H9 (cell line): ENCODE data around the gene USP8. TPM values are rescaled to one million over a fixed set of nuclear protein-coding genes. Genes with fewer than 3 reads are reported as not detected.

Source experiments
- DNase-seq: peaks from one replicate; pipeline ENCODE4 v3.0.0-alpha.2; 2017
- H2AFZ ChIP-seq: one replicate; pipeline ENCODE4 v1.6.1; 2013; ENCODE audit warnings: mild to moderate bottlenecking, low read length, control low read depth, moderate library complexity
- H2AK5ac ChIP-seq: 2 replicates; pipeline ENCODE4 v1.6.1; 2013; ENCODE audit warnings: low read length, control low read depth, mixed read lengths; ENCODE audit not compliant: insufficient read length
- H2BK120ac ChIP-seq: one replicate; pipeline ENCODE4 v1.6.1; 2013; ENCODE audit warnings: low read depth, mild to moderate bottlenecking, low read length, control low read depth, inconsistent platforms; ENCODE audit not compliant: poor library complexity, severe bottlenecking
- H2BK12ac ChIP-seq: 2 replicates; pipeline ENCODE4 v1.6.1; 2013; ENCODE audit warnings: low read length, control low read depth, mixed read lengths, low read depth; ENCODE audit not compliant: insufficient read length
- H2BK15ac ChIP-seq: 2 replicates; pipeline ENCODE4 v1.6.1; 2013; ENCODE audit warnings: low read depth, low read length, control low read depth
- H2BK20ac ChIP-seq: one replicate; pipeline ENCODE4 v1.6.1; 2013; ENCODE audit warnings: low read depth, mild to moderate bottlenecking, low read length, control low read depth, inconsistent platforms; ENCODE audit not compliant: poor library complexity, severe bottlenecking
- H2BK5ac ChIP-seq: 2 replicates; pipeline ENCODE4 v1.6.1; 2013; ENCODE audit warnings: low read length, control low read depth, mixed read lengths; ENCODE audit not compliant: insufficient read length
- H3K14ac ChIP-seq: 2 replicates; pipeline ENCODE4 v1.6.1; 2013; ENCODE audit warnings: low read length, control low read depth; ENCODE audit not compliant: insufficient read depth
- H3K18ac ChIP-seq: 2 replicates; pipeline ENCODE4 v1.6.1; 2013; ENCODE audit warnings: low read depth, mild to moderate bottlenecking, mixed read lengths, low read length, control low read depth; ENCODE audit not compliant: insufficient read length
- H3K23ac ChIP-seq: 2 replicates; pipeline ENCODE4 v1.6.1; 2013; ENCODE audit warnings: low read length, control low read depth, mixed read lengths, low read depth; ENCODE audit not compliant: insufficient read length
- H3K23me2 ChIP-seq: 2 replicates; pipeline ENCODE4 v1.6.1; 2013; ENCODE audit warnings: low read depth, mild to moderate bottlenecking, mixed read lengths, low read length, control low read depth; ENCODE audit not compliant: insufficient read length, poor library complexity, severe bottlenecking
- H3K27ac ChIP-seq: 2 replicates; pipeline ENCODE4 v1.5.1; 2013; ENCODE audit warnings: low read length, control low read depth, mixed read lengths, low read depth; ENCODE audit not compliant: insufficient read length
- H3K27me3 ChIP-seq: 2 replicates; pipeline ENCODE4 v1.6.1; 2013; ENCODE audit warnings: low read length, control low read depth, inconsistent platforms; ENCODE audit not compliant: insufficient read depth
- H3K4ac ChIP-seq: 2 replicates; pipeline ENCODE4 v1.6.1; 2013; ENCODE audit warnings: low read depth, mild to moderate bottlenecking, control low read depth, inconsistent platforms, low read length, moderate library complexity
- H3K4me1 ChIP-seq: 2 replicates; pipeline ENCODE4 v1.6.1; 2013; ENCODE audit warnings: low read length, control low read depth, inconsistent platforms; ENCODE audit not compliant: insufficient read depth
- H3K4me2 ChIP-seq: 2 replicates; pipeline ENCODE4 v1.6.1; 2013; ENCODE audit warnings: low read length, control low read depth, mixed read lengths; ENCODE audit not compliant: insufficient read length, insufficient read depth
- H3K56ac ChIP-seq: 2 replicates; pipeline ENCODE4 v1.6.1; 2013; ENCODE audit warnings: low read depth, mild to moderate bottlenecking, mixed read lengths, low read length, control low read depth; ENCODE audit not compliant: insufficient read length
- H3K79me1 ChIP-seq: 2 replicates; pipeline ENCODE4 v1.6.1; 2013; ENCODE audit warnings: low read depth, mild to moderate bottlenecking, moderate library complexity, low read length, control low read depth, inconsistent platforms; ENCODE audit not compliant: insufficient read depth, poor library complexity, severe bottlenecking
- H3K79me2 ChIP-seq: 2 replicates; pipeline ENCODE4 v1.6.1; 2013; ENCODE audit warnings: low read length, control low read depth, inconsistent platforms; ENCODE audit not compliant: insufficient read depth
- H3K9ac ChIP-seq: 2 replicates; pipeline ENCODE4 v1.6.1; 2013; ENCODE audit warnings: low read length, control low read depth, mixed read lengths; ENCODE audit not compliant: insufficient read length; ENCODE audit errors: extremely low read depth
- H3K9me3 ChIP-seq: one replicate; pipeline ENCODE4 v1.6.1; 2013; ENCODE audit warnings: low read depth, low read length, inconsistent platforms; ENCODE audit not compliant: control insufficient read depth
- H3T11ph ChIP-seq: one replicate; pipeline ENCODE4 v1.6.1; 2013; ENCODE audit warnings: mild to moderate bottlenecking, low read length, control low read depth, inconsistent platforms
- H4K20me1 ChIP-seq: one replicate; pipeline ENCODE4 v1.6.1; 2013; ENCODE audit not compliant: control insufficient read depth, insufficient read length, insufficient read depth
- H4K5ac ChIP-seq: 2 replicates; pipeline ENCODE4 v1.6.1; 2013; ENCODE audit warnings: low read depth, mild to moderate bottlenecking, mixed read lengths, low read length, control low read depth; ENCODE audit not compliant: insufficient read length
- H4K8ac ChIP-seq: replicated peaks from 2 replicates; pipeline ENCODE4 v1.6.1; 2013; ENCODE audit warnings: low read length, control low read depth, mixed read lengths, low read depth; ENCODE audit not compliant: insufficient read length
- H4K91ac ChIP-seq: 2 replicates; pipeline ENCODE4 v1.6.1; 2013; ENCODE audit warnings: low read depth, mild to moderate bottlenecking, moderate library complexity, mixed read lengths, low read length, control low read depth; ENCODE audit not compliant: insufficient read length
- H3K27ac Mint-ChIP-seq, 3 experiments: 2 replicates in 2 of 3; 3 replicates in 1 of 3; pipeline ENCODE4 v1.8.0; 2020 to 2021; ENCODE audit warnings: mixed read lengths in 3 of 3, mild to moderate bottlenecking in 1 of 3, moderate library complexity in 1 of 3
- H3K27me3 Mint-ChIP-seq: 2 replicates; pipeline ENCODE4 v1.8.0; 2021; ENCODE audit warnings: low read depth, mild to moderate bottlenecking, moderate library complexity, mixed read lengths
- H3K36me3 Mint-ChIP-seq, 3 experiments: 2 replicates in 2 of 3; 3 replicates in 1 of 3; pipeline ENCODE4 v1.8.0; 2020 to 2021; ENCODE audit warnings: low read depth in 3 of 3, mixed read lengths in 3 of 3; ENCODE audit not compliant: insufficient read depth in 1 of 3
- H3K4me1 Mint-ChIP-seq, 2 experiments: 2 replicates each; pipeline ENCODE4 v1.8.0; 2020; ENCODE audit warnings: mixed read lengths in 2 of 2
- H3K4me3 Mint-ChIP-seq, 2 experiments: 2 replicates in 1 of 2; 3 replicates in 1 of 2; pipeline ENCODE4 v1.8.0; 2020 to 2021; ENCODE audit warnings: mild to moderate bottlenecking in 2 of 2, mixed read lengths in 2 of 2, moderate library complexity in 1 of 2
- H3K9me3 Mint-ChIP-seq, 2 experiments: 2 replicates in 1 of 2; 3 replicates in 1 of 2; pipeline ENCODE4 v1.8.0; 2020; ENCODE audit warnings: mild to moderate bottlenecking in 2 of 2, mixed read lengths in 2 of 2, moderate library complexity in 1 of 2
- WGBS: extraction: QIAGEN DNeasy Blood & Tissue Kit; methylation state at CpG from one replicate; pipeline ENCODE4 v1.1.7; 2013; ENCODE audit warnings: missing lambda C conversion rate, low lambda C conversion rate, mixed read lengths; ENCODE audit not compliant: insufficient read length; ENCODE audit errors: extremely low coverage; 5-methylcytosine and 5-hydroxymethylcytosine counted together
- total RNA-seq: library from RNA; stranded (reverse); gene quantifications from 2 replicates; pipeline ENCODE4 v1.2.1, GENCODE V29; 2021
- TF ChIP-seq, protein P1 (sequence below): fragments of 200-600 bp; sonication (generic); conservative IDR thresholded peaks from 3 replicates; pipeline ENCODE4 v1.8.0; 2021; ENCODE audit warnings: antibody characterized with exemption, mild to moderate bottlenecking

Gene USP8
- total RNA-seq, 1 experiment from 2014 or later = 67.1 TPM

DNA sequence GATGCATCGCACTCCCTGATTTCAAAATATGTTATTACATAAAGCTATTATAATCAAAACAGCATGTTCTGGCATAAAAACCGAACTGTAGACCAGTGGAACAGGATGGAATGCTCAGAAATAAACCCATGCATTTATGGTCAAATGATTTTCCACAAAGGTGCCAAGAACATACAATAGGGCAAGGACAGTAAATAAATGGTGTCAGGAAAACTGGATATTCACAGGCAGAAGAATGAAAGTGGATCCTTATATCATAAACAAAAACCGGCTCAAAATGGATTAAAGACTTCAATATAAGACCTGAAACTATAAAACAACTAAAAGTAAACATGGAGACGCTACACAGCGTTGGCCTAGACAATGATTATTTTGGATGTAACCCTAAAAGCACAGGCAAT lies 99.6 kb downstream of the USP8 start:
- H3K27me3 ChIP-seq = no peaks in the 10 kb centered on the region
- H3T11ph ChIP-seq = no peak overlapping the region
- H3K4me2 ChIP-seq = no peak overlapping the region
- Mint-ChIP-seq H3K4me3 (no peak overlapping the region), H3K36me3 (no peaks in the 10 kb centered on the region), H3K27me3 (no peaks in the 10 kb centered on the region), H3K27ac (no peak overlapping the region), H3K4me1 (no peaks in the 10 kb centered on the region), H3K9me3 (peaks cover 0 to 2% of the 10 kb centered on the region in 2 experiments; a peak in 3 of 5 replicates)
- H3K27ac ChIP-seq = no peak overlapping the region
- H3K9me3 ChIP-seq = no peaks in the 10 kb centered on the region
- WGBS = no CpG with 5 or more reads among the region's 5 CpGs
- DNase-seq = no peak
- no peak overlapping the region for H2BK20ac ChIP-seq
- no peak overlapping the region for H3K9ac ChIP-seq
- H2BK5ac ChIP-seq = no peak overlapping the region
- no peak overlapping the region for H3K56ac ChIP-seq
- no peaks in the 10 kb centered on the region for H3K79me1 ChIP-seq
- H3K23me2 ChIP-seq = no peaks in the 10 kb centered on the region
- TF ChIP-seq, protein P1, sequence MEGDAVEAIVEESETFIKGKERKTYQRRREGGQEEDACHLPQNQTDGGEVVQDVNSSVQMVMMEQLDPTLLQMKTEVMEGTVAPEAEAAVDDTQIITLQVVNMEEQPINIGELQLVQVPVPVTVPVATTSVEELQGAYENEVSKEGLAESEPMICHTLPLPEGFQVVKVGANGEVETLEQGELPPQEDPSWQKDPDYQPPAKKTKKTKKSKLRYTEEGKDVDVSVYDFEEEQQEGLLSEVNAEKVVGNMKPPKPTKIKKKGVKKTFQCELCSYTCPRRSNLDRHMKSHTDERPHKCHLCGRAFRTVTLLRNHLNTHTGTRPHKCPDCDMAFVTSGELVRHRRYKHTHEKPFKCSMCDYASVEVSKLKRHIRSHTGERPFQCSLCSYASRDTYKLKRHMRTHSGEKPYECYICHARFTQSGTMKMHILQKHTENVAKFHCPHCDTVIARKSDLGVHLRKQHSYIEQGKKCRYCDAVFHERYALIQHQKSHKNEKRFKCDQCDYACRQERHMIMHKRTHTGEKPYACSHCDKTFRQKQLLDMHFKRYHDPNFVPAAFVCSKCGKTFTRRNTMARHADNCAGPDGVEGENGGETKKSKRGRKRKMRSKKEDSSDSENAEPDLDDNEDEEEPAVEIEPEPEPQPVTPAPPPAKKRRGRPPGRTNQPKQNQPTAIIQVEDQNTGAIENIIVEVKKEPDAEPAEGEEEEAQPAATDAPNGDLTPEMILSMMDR = no peak
- no peak overlapping the region for H3K18ac ChIP-seq
- no peak overlapping the region for H2BK12ac ChIP-seq
- H4K91ac ChIP-seq = no peak overlapping the region
- H2BK120ac ChIP-seq = no peak overlapping the region
- H2AFZ ChIP-seq = no peak overlapping the region
- H3K23ac ChIP-seq = no peak overlapping the region
- no peak overlapping the region for H2BK15ac ChIP-seq
- H4K20me1 ChIP-seq = no peaks in the 10 kb centered on the region
- no peak overlapping the region for H2AK5ac ChIP-seq
- H4K5ac ChIP-seq = no peak overlapping the region
- H3K79me2 ChIP-seq = no peaks in the 10 kb centered on the region
- no peak overlapping the region for H3K14ac ChIP-seq
- no peak overlapping the region for H4K8ac ChIP-seq
- no peak overlapping the region for H3K4ac ChIP-seq
- no peaks in the 10 kb centered on the region for H3K4me1 ChIP-seq
